H1 (cell line): Measurements from ENCODE around the gene RPS6KA5. TPM values are rescaled to one million over a fixed set of nuclear protein-coding genes. Genes with fewer than 3 reads are reported as not detected.

Experiments used
- KDM4A ChIP-seq: IDR thresholded peaks from one replicate; pipeline ENCODE4 v1.7.1; 2012; ENCODE audit warnings: low read depth, mild to moderate bottlenecking, moderate library complexity, low read length, inconsistent platforms; ENCODE audit not compliant: severe bottlenecking
- POLR2AphosphoS5 ChIP-seq: IDR thresholded peaks from 2 replicates; pipeline ENCODE4 v1.6.1; 2011; ENCODE audit warnings: low read depth, low read length
- TBP ChIP-seq: IDR thresholded peaks from 2 replicates; pipeline ENCODE4 v1.6.1; 2011; ENCODE audit warnings: low read depth, low read length, improper control_type of control experiment
- ZNF274 ChIP-seq: IDR thresholded peaks from 2 replicates; pipeline ENCODE4 v1.7.0; 2012; ENCODE audit warnings: low read length, borderline replicate concordance; ENCODE audit errors: extremely low read depth
- polyA plus RNA-seq, 7 experiments: library from polyadenylated mRNA; depleted of rRNA in 3 of 7; stranded (reverse) in 5 of 7; unstranded in 2 of 7; fragments of >200 nt in 5 of 7; fragments of 200-250 nt in 2 of 7; gene quantifications; 1 replicate in 5 of 7; 2 replicates in 1 of 7; 4 replicates in 1 of 7; pipeline versions ENCODE4 v1.2.1 to v1.2.3, GENCODE V29; 2011 to 2013; ENCODE audit warnings: missing spikeins in 2 of 7, mixed read lengths in 2 of 7
- total RNA-seq: library from RNA; stranded (reverse); fragmentation: NEBNext Ultra II Directional; extraction: Animal tissue kit (Norgen Biotek cat#: 25700); gene quantifications from 2 replicates; pipeline ENCODE4 v1.2.1, GENCODE V29; 2021
- TF ChIP-seq, protein P1 (sequence below): IDR thresholded peaks from 2 replicates; pipeline ENCODE4 v1.6.1; 2012; ENCODE audit warnings: inconsistent platforms
- TF ChIP-seq, protein P2 (sequence below): IDR thresholded peaks from 2 replicates; pipeline ENCODE4 v1.6.1; 2012; ENCODE audit warnings: inconsistent platforms

The RPS6KA5 gene
- total and polyA plus RNA-seq, 2 of the 8 experiments (the other 6 are each of a cell fraction or from before 2014, with no cell fraction given) = 0.85 to 3.1 TPM

DNA sequence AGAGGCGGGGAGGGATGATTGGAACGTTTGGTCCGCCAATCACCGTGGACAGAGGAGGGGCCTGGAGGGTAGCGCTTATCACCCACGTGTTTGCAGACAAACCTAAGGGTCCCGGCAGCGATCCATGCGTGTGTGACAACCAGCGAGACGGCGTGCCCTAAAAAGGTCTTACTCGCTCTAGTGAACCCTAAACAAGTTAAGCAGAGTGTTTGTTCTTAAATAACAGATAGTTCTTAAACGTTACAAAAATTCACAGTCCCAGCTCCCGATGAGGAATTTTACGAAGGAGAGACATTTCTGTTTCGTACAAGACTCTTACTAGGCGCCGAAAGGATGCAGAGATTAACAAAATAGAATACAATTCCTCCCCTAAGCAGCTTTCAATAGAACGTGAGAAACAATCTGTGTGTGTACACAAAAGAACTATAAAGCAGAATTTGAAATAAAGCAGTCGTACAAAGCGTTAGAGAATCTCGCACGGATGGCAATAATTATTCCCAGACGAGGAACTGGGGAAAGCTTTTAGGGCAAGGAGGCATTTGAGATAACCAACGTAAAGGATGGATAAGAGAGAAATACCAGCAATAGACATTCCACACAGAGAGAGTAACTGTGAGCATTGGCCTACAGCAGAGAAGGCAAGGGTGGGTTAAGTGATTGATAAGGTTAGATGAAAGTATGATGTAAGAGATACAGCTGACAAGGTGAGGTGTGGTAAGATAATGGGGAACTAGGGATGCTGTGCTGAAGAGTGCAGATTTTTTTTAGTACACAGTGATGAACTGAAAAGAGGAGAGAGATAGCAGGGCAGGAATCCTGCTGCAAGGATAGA lies 831 bp upstream of the RPS6KA5 start (continued):
- TF ChIP-seq POLR2AphosphoS5 (peak; percentile 85), KDM4A (no peak), TBP (peak; percentile 48; the same call in 1 of the 2 replicates), ZNF274 (no peak)
- TF ChIP-seq, protein P1, sequence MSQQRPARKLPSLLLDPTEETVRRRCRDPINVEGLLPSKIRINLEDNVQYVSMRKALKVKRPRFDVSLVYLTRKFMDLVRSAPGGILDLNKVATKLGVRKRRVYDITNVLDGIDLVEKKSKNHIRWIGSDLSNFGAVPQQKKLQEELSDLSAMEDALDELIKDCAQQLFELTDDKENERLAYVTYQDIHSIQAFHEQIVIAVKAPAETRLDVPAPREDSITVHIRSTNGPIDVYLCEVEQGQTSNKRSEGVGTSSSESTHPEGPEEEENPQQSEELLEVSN = peak; percentile 62
- TF ChIP-seq, protein P2, sequence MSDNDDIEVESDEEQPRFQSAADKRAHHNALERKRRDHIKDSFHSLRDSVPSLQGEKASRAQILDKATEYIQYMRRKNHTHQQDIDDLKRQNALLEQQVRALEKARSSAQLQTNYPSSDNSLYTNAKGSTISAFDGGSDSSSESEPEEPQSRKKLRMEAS = peak; percentile 96
